HG02943 (cell line): ENCODE results near the gene IFRD2.

Experiments
- ATAC-seq: cut with Tn5 transposase; IDR thresholded peaks from one replicate; pipeline ENCODE4 v1.9.1; 2021; ENCODE audit warnings: mild to moderate bottlenecking, low read depth, moderate library complexity; ENCODE audit not compliant: unreplicated experiment

IFRD2 gene

GRCh38 chr3:50237754-50238548 is 54.3 kb downstream of the IFRD2 start:
- no peak for ATAC-seq
